NCI-H2107 treated with DMSO at 0.1 percent for 48 hours (cell line): ENCODE results near the gene CDKN2B.
A peak's percentile ranks its signal among the peaks of the same experiment; 100 is the strongest.

ENCODE experiments used
- DNase-seq: peaks from one replicate; lab custom pipeline; 2025; ENCODE audit not compliant: unreplicated experiment; lab: John Stamatoyannopoulos, UW

The CDKN2B gene

GRCh38 chr9:21995006-21995665 lies 14.0 kb downstream of the CDKN2B start:
- peak; percentile 64 for DNase-seq

DNA sequence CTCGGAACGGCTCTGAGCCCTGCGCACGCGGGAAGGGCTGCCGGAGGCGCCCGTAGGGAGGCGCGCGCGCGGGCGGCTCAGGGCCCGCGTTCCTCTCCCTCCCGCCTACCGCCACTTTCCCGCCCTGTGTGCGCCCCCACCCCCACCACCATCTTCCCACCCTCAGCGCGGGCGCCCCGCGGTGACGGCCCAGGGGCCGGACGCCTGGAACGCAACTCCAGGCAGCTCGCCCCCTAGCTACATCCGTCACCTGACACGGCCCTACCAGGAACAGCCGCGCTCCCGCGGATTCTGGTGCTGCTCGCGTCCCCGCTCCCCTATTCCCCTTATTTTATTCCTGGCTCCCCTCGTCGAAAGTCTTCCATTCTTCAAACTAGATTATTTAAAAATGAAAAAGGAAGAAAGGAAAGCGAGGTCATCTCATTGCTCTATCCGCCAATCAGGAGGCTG lies 14.5 kb downstream of the CDKN2B start, which contains the start of gene CDKN2B-AS1:
Gene CDKN2B-AS1 (plus strand): TSS at position 236 of the 450 bp plus-strand sequence.
- peak; percentile 72 for DNase-seq

GRCh38 chr9:21993893-21994555 lies 15.1 kb downstream of the CDKN2B start, which contains the start of gene CDKN2A:
TSS of gene CDKN2A (minus strand) at chr9:21994392.
- DNase-seq, result peak; percentile 60

DNA sequence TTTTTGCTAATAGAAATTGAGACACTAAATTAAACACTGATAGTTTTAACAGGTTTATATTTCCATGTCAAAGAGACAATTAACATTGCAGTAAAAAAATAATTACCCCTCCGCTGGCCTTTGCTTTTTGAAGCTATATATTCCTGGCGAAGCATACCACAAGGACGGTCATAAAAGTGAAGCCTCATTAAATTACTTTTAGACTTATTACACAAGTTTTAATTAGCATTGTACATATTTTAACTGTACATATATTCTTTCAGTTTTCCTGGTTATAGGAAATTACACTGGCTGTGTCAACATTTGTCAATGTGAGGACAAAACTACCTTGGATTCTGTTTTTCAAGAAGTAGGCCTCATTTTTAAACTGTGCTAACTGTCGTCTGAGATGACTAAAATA lies 16.1 kb downstream of the CDKN2B start:
- DNase-seq, result no peak

- DNase-seq, result peak; percentile 80
These were observed 17.8 kb downstream of the CDKN2B start for GRCh38 chr9:21991072-21991959.

DNA sequence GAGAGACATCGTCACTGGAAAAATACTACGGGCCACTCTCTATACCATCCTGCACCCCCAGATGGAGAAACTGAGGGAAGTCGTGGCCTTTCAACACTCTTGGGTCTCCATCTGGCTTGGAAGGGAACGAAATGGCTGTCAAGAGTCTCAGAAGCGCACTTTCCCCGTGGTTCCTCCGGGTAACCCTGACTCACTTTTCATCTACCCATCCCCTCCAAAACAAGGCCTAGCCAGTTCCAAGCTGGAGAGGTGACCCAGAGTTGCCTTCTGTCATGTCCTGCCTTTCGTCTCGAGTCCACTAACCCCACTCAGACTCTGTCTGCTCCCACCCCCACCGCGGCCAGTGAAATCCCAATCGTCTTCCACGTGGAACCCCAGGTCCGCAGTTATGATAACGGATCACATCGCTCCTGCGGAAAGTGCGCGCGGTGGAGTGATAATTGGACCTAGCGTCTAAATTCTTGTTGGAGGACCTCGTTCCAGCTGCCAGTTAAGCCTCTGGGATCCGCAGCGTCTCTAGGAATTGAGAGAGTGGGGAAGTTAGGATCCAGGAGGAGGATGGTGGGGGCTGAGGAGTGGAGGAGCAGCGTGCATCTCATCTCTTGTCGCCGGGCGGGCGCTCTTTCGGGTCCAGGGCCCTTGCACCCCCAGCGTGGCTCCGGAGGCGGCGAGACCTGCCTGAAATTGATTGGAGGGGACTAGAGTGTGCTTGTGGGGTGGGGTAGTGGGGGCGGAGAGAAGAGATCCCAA lies 19.5 kb downstream of the CDKN2B start:
- DNase-seq, result no peak

DNA sequence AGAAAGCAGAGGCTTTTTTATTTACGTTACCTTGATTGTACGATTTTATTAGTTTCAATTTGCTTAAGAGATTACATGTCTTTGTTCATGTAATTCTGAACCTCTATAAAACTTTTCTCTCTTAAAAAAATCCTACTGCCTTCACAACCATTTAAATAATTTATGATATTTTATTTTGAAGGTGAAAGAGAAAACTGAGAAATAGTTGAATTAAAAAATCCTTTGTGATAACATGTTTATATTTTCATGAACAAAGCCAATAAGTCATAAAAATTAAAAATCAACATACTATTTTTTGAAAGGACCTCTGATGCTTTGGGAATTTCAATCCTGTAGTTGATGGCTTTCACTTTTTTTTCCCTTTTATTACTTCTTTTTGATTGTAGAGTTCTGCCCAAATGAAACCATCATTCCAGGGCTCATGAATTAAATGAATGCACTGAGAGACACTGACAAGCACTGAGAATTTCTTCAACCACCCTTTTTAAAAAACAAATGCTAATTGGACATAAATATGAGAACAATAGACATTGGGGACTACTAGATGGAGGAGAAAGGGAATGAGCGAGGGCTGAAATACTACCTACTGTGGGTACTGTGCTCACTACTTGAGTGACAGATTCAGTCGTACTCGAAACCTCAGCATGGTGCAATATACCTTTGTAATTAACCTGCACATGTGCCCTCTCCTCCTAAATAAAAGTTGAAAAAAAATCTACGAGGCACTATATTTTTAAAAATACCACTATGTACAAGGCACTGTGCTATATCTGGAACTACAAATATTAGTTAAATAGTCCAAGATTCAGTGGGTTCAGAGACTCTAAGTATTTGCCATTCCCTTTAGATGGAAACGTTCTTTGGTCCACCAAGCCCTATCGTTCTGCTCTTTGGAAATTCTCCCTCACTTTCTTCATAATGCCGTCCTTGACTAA lies 20.8 kb downstream of the CDKN2B start:
- DNase-seq, result peak; percentile 80

GRCh38 chr9:21985964-21986667 lies 23.0 kb downstream of the CDKN2B start:
- no peak for DNase-seq

DNA sequence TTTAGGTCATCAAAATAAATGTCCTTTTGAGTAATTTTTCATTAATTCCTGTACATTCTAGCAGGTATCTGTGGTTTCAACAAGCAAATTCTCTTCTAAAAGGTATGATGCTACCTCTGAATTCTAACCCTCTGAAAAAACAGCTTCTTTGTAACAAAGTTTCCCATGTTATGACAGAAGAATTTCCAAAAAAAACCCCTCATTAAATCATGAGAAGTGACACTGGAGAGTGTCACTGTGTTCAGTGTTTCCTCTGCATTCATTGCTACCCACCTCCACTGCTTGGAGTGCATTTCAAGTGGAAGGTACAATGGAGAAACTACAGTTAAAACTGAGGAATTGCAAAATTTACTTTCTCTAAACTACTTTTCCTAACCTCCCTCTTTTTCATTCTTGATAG lies 25.0 kb downstream of the CDKN2B start:
- DNase-seq, result no peak

- DNase-seq, result no peak
These were observed 25.6 kb downstream of the CDKN2B start for GRCh38 chr9:21983561-21983935.

DNA sequence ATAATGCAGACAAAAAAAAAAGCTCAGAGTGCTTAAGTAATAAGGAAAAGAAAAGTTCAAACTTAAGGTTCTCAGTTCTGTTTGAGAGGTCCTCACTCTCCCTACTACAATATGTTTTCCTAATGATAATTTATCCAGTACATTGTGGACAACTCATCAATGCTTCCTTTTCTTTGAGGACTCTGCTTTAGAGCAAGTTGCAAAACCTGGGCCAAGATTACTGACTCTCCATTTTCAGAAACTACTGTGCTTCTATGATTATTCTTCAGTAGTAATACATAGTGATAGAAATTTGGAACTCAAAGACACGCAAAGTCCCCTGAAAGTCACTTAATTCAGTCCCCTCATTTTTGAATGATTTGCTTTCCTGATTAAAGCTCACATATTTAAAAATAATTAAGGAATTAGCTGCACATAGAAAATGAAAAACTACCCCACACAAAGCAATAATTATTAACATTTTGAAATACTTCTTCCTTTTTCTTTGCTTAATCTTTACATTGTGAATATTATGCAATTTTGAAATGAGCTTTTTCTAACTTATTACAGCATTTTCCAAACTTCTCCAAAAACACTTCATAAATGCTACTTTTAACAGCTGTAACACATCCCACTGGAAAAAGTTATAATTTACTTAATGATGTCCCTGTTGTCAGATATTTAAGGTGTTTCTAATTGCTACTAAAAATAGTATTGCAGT lies 26.1 kb downstream of the CDKN2B start:
- DNase-seq, result no peak

DNA sequence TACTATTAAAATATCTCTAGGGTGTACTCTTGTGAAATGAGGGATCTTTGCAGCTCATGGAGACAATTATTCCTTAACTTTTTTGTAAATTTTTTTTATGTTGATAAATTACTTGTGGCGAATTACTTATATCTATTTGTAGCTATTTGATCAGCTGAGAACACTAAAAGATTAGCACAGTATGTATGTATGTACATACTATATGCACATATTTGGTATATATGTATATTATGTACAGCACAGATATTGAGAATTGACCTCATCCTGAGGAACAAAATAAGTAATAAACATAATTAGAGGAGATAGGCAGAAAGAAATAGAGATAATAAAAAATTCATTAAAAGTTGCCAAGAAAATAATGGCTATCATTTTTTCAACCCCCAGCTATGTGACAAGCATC lies 26.7 kb downstream of the CDKN2B start:
- no peak for DNase-seq

- no peak for DNase-seq
These were observed 32.7 kb downstream of the CDKN2B start for GRCh38 chr9:21976334-21976875.

DNA sequence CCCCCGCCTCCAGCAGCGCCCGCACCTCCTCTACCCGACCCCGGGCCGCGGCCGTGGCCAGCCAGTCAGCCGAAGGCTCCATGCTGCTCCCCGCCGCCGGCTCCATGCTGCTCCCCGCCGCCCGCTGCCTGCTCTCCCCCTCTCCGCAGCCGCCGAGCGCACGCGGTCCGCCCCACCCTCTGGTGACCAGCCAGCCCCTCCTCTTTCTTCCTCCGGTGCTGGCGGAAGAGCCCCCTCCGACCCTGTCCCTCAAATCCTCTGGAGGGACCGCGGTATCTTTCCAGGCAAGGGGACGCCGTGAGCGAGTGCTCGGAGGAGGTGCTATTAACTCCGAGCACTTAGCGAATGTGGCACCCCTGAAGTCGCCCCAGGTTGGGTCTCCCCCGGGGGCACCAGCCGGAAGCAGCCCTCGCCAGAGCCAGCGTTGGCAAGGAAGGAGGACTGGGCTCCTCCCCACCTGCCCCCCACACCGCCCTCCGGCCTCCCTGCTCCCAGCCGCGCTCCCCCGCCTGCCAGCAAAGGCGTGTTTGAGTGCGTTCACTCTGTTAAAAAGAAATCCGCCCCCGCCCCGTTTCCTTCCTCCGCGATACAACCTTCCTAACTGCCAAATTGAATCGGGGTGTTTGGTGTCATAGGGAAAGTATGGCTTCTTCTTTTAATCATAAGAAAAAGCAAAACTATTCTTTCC lies 34.2 kb downstream of the CDKN2B start:
- DNase-seq, result peak; percentile 88

DNA sequence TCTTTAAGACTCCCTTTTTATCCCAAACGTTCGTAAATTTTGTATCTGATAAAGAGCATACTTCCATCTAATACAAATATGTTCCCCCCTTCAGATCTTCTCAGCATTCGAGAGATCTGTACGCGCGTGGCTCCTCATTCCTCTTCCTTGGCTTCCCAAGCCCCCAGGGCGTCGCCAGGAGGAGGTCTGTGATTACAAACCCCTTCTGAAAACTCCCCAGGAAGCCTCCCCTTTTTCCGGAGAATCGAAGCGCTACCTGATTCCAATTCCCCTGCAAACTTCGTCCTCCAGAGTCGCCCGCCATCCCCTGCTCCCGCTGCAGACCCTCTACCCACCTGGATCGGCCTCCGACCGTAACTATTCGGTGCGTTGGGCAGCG lies 34.8 kb downstream of the CDKN2B start:
- peak; percentile 56 for DNase-seq

GRCh38 chr9:21972361-21972760 lies 36.7 kb downstream of the CDKN2B start:
- DNase-seq, result no peak

DNA sequence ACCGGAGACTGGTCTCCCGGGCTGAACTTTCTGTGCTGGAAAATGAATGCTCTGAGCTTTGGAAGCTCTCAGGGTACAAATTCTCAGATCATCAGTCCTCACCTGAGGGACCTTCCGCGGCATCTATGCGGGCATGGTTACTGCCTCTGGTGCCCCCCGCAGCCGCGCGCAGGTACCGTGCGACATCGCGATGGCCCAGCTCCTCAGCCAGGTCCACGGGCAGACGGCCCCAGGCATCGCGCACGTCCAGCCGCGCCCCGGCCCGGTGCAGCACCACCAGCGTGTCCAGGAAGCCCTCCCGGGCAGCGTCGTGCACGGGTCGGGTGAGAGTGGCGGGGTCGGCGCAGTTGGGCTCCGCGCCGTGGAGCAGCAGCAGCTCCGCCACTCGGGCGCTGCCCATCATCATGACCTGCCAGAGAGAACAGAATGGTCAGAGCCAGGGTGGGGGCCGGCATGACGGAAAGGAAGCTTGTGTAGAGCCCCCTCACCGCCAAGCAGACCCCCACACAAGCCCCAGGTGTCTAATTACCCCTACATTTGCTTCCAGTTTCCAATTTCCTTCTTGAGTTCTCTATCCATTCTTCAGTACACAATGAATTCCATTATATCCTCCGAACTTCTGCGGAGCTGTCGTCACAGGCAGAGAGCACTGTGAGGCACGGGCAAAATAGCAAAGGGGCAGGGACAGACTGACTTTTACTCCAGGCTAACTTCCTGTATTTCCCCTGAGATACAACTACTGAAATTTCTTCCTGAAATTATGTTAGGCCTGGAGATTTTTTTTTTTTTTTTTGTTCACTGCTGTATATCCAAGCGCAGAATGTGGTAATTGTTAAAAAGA lies 38.1 kb downstream of the CDKN2B start:
- no peak for DNase-seq
